PFSK-1 (cell line): ENCODE measurements around the gene TVP23A.

Source experiments
- POLR2AphosphoS5 ChIP-seq: IDR thresholded peaks from 2 replicates; pipeline ENCODE4 v1.6.1; 2012; ENCODE audit warnings: low read depth, mild to moderate bottlenecking, control low read depth, low read length, moderate library complexity
- REST ChIP-seq, 2 experiments: IDR thresholded peaks; 2 replicates each; pipeline versions ENCODE4 v1.6.1 to v1.8.0; 2011 to 2012; ENCODE audit warnings: low read depth in 2 of 2, low read length in 2 of 2, control low read depth in 1 of 2, inconsistent platforms in 1 of 2, mild to moderate bottlenecking in 1 of 2, moderate library complexity in 1 of 2; ENCODE audit not compliant: insufficient read depth in 1 of 2
- SIN3A ChIP-seq: IDR thresholded peaks from 2 replicates; pipeline ENCODE4 v1.6.1; 2012; ENCODE audit warnings: mild to moderate bottlenecking, low read length, moderate library complexity, borderline replicate concordance; ENCODE audit not compliant: insufficient read depth
- TAF1 ChIP-seq: IDR thresholded peaks from 2 replicates; pipeline ENCODE4 v1.6.1; 2012; ENCODE audit warnings: low read length, control low read depth, borderline replicate concordance; ENCODE audit not compliant: insufficient read depth

DNA sequence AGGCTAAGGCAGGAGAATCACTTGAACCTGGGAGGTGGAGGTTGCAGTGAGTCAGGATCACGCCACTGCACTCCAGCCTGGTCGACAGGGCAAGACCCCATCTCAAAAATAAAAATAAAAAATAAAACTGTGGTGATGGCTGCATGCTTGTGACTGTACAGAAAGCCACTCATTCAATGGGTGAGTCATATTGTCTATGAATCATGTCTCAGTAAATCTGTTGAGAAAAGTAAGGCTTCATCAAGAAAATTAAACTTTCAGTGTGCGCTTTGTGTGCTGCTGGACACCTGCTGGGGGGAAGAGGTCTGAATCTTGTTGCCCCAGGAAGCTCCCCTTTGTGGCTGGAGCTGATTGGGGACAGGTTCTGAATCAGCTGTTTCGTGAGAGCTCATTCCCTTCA, 63.7 kb downstream of the TVP23A start:
- TF ChIP-seq POLR2AphosphoS5 (no peak), REST (IDR thresholded peaks at IDR 0.05; ENCODE audit: insufficient read depth in 1 of 2, low read depth in 2 of 2, low read length in 2 of 2) (no peak), TAF1 (no peak), SIN3A (no peak)
